GM19463 (cell line): Measurements from ENCODE around the gene USO1.
"Not testable (repeated sequence)": the region's sequence is repeated elsewhere in the genome, so short reads cannot be mapped to it uniquely, and the experiment has no call there.

Source experiments
- ATAC-seq: cut with Tn5 transposase; IDR thresholded peaks from one replicate; pipeline ENCODE4 v1.9.1; 2021; ENCODE audit warnings: mild to moderate bottlenecking, moderate library complexity; ENCODE audit not compliant: unreplicated experiment

USO1 gene, protein sequence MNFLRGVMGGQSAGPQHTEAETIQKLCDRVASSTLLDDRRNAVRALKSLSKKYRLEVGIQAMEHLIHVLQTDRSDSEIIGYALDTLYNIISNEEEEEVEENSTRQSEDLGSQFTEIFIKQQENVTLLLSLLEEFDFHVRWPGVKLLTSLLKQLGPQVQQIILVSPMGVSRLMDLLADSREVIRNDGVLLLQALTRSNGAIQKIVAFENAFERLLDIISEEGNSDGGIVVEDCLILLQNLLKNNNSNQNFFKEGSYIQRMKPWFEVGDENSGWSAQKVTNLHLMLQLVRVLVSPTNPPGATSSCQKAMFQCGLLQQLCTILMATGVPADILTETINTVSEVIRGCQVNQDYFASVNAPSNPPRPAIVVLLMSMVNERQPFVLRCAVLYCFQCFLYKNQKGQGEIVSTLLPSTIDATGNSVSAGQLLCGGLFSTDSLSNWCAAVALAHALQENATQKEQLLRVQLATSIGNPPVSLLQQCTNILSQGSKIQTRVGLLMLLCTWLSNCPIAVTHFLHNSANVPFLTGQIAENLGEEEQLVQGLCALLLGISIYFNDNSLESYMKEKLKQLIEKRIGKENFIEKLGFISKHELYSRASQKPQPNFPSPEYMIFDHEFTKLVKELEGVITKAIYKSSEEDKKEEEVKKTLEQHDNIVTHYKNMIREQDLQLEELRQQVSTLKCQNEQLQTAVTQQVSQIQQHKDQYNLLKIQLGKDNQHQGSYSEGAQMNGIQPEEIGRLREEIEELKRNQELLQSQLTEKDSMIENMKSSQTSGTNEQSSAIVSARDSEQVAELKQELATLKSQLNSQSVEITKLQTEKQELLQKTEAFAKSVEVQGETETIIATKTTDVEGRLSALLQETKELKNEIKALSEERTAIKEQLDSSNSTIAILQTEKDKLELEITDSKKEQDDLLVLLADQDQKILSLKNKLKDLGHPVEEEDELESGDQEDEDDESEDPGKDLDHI

DNA sequence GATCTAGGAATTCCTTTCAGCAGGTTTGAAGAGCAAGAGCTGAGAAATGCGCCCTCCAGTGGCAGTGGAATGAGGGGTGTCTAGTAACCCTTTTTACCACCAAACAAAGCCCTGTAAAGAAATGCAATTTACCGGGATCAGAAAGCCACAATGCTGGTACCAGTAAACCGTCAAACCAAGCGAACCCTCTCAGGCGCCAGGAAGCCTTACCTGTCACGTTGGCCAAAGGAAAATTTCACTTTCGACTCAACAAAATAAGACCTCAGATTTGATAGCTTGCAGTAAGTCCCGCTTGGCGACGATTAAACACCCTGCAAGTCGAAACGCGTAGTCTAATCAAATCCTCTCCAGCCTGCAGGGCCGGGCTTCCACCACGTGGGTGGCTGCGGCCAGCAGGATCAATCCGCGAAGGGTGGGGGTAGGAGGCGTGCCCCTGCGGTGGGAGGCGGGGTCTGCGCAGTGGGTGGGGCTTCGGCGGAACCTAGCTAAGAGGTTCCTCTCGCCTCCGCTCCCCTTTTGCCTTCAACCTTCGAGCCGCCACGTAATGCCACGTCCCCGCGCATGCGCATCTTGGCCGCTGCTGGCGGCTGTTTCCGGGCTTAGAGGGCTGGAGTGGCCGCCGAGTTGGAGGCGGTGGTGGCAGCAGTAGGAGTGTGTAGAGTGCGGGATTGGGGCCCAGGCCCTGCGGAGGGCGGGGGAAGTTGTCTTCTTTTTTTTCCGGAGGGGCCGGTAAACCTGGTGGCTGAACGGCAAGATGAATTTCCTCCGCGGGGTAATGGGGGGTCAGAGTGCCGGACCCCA is at the start of gene USO1:
Gene USO1, plus strand, starts transcription at position 512 of the 801 bp plus-strand sequence. Its CDS starts 243 bp downstream, at position 755.
- peak; percentile 85 for ATAC-seq

DNA sequence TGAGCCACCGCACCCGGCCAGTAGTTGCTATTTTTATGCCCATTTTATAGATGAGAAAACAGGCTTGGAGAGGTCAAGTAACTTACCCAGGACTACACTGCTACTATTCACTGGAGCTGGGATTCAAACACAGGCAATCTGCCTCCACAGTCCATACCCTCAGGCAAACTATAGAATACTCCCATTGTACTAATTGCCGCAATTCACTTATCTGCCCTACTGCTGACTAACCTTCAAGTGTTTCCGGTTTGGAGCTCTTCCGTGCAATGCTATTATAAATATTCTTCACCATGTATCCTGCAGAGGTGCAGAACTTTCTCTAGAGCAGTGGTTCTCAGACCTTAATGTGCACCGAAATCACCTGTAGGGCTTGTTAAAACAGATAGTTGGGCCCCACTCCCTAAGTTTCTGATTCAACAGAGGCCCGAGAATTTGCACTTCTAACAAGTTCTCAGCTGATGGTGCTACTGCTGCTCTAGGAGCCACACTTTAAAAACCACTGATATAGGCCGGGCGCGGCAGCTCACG is 49.3 kb upstream of the USO1 start:
- no peak for ATAC-seq

DNA sequence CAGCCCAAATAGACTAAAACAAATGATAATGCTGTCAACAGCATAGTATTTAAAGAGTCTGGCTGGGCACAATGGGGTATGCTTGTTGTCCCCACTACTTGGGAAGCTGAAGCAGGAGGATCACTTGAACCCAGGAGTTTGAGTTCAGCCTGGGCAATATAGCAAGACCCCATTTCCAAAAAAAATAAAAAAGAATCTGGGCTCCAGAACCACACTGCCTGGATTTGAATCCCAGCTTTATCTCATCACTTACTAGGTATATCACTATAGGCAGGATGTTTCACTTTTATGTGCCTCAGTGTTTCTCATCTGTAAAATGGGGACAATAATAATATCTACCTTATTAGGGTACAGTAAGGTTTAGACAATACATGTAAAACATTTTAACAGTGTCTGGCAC is 45.9 kb upstream of the USO1 start:
- no peak for ATAC-seq

DNA sequence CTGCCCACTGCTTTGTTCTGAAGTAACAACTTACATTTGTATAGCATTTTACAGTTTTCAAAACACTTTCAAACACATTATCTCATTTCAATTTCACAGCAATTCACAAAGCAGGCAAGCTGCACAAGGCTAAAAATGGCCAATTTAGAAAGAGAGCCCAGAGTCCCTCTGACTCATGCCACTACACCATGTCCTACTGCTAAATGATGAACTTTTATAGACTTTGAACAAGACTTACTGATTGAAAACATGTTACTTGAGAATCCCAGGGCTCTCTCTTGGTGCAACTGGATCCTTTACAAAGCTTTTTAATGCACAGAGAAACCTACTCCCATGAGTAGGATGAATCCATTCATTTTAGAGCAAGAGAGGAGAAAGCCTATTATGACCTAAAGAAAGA is 45.4 kb upstream of the USO1 start:
- ATAC-seq, result no peak

DNA sequence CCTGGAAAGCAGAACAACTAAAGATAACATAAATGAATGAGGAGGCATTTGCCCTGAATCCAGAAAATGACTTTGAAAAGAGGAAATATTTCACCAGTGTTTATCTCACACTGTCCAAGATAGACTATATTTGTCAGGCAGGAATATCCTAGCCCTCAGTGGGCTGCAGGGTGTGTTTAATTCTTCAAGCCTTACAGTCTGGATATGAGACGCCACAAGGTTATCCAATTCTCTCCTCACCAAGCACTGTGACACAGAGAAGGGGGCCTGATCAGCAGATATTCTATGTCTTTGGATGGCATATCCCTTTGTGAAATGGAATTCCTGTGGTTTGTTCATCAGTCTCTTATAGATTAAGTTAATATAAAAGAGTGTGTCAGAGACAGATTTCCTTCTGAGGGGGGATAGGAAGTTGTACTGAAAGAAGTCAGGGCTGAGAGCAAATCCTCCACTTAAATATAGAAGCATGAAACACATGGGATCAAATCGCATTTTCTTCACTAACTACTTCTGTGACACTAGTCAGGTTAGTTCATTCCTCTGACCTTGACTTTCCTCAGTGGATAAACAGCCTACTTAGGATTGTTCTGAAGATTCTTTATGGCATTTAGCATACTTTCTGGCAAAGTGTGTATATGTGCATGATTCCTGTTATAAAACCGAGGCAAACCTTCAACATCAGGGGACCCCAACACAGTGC is 44.4 kb upstream of the USO1 start:
- no peak for ATAC-seq

DNA sequence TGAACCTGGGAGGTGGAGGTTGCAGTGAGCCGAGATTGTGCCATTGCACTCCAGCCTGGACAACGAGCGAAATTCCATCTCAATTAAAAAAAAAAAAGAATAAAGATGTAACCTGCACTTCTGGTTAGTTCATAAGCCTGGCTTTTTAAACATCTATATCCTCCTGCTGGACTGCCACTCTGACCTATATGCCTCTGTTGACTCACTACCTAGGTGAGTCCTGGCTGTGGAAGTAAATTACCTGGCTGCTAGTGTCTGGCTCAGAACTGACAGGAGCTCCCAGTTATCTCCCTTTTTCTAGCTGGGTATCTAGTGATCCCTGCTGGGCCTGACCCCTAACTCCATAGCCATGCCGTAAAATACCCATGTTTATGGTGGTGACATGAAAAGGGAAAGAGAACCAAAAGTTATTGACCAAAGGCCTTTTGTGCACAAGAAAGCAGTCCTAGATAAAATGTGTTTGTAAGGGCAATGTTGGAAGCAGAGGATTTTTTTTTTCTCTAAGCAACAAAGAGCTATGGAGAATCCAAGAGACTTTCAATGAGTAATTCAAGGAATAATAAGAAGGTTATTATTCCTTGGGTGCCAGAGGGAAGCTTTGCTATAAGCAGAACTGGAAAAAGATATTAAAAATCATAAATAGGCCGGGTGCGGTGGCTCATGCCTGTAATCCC is 40.8 kb upstream of the USO1 start:
- no peak for ATAC-seq

DNA sequence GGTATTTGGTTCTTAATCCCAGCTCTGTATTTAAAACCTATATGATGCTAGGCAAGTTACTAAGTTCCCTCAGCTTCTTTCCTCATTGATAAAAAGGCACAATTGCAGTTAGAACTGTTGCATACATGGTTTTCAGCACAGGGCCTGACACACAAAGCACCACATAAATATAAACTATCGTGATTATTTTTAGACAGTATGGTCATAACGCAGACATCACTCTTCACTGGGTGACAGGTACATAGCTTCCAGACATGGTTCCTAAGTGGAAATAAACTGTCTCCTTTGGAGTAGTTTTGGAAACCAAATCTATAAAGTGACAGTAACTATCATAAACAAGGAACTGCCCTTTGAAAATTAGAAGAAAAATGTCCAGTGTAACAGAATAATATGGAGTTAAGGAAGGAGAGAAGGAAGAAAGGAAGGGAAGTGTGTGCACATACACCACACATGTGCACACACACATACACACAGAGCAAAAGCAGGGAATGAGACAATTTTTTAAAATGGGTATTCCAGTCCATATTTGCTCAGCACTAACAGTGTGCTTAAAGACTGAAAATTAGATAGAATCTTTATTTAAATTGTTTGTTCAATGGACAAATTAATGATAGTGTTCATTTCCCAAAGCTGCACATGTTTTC is 38.7 kb upstream of the USO1 start:
- ATAC-seq, result no peak

DNA sequence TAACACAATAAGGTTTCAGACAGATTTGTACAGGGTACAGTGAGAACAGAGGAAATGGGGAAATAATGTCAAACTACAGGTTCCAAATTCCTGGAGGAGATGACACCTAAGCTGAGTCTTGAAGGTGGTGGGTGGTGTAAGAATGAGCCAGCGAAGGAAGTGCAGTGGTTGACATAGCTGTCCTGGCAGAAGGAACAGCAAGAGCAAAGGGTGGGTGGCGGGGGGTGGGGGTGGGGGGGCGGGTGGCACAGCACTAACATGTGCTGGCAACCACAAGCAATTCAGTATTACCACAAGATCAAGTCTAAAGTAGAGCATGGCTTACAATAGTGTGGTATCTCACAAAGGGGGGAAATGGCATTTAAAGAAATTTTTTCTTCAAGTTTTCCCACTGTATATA is 38.0 kb upstream of the USO1 start:
- no peak for ATAC-seq

DNA sequence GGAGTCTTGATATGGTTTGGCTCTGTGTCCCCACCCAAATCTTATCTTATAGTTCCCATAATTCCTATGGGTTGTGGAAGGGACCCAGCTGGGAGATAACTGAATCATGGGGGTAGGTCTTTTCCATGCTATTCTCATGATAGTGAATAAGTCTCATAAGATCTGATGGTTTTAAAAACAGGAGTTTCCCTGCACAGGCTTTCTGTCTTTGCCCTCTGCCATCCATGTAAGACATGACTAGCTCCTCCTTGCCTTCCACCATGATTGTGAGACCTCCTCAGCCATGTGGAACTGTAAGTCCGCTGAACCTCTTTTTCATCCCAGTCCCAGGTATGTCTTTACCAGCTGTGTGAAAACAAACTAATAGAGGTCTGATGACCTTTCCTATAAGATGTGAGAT is 37.3 kb upstream of the USO1 start:
- not testable (repeated sequence) for ATAC-seq

DNA sequence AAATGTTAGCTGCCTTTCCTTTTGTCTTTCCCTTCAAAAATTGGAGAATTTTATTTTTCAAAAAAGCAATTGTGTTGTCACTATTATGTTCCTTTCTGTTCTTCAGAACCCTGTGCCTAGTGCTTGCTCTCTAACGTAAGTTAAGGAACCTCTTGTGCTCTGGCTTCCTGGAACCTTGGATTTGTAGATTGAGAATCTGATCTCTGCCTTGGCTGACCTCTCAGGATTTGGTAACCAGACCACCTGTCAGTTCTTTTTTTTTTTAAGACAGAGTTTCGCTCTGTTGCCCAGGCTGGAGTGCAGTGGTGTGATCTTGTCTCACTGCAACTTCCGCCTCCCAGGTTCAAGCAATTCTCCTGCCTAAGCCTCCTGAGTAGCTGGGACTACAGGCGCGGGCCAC is 32.3 kb upstream of the USO1 start:
- not testable (repeated sequence) for ATAC-seq

DNA sequence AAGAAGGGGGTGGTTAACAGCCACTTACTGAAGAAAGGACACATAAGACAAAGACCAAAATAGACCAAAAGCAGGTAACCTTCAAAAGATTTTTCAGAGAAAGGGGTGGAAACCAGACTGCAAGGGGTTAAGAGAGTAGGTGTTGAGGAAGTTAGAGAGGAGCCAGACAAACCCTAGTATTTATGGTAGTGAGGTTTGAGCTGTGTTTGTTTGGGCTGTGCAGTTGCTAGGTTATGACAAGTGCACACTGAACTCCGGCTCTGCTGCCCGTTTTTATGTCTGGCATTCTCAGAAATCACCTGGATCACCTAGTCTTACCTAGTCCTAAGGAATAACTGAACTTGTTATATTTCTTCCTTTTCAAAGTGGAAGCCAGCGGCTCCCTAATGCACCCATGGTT is 28.3 kb upstream of the USO1 start:
- ATAC-seq, result no peak

DNA sequence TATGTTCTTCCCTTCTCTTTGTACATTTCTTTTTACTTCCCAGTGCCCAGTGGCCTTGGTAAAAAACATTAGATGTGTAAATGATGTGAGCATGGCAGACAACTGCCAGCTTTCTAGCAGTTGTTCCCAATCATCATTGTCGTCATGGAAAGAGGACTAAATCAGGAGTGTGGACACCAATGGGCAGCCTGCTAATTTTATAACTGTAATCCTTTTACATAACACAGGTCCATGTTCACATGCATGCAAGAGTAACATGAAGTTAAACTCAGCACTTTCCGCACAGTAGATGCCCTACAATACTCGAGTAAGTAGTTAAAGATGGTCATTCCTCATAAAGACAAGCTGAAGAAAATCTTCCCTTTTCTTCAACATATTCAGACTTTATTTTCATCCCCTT is 27.8 kb upstream of the USO1 start:
- no peak for ATAC-seq

DNA sequence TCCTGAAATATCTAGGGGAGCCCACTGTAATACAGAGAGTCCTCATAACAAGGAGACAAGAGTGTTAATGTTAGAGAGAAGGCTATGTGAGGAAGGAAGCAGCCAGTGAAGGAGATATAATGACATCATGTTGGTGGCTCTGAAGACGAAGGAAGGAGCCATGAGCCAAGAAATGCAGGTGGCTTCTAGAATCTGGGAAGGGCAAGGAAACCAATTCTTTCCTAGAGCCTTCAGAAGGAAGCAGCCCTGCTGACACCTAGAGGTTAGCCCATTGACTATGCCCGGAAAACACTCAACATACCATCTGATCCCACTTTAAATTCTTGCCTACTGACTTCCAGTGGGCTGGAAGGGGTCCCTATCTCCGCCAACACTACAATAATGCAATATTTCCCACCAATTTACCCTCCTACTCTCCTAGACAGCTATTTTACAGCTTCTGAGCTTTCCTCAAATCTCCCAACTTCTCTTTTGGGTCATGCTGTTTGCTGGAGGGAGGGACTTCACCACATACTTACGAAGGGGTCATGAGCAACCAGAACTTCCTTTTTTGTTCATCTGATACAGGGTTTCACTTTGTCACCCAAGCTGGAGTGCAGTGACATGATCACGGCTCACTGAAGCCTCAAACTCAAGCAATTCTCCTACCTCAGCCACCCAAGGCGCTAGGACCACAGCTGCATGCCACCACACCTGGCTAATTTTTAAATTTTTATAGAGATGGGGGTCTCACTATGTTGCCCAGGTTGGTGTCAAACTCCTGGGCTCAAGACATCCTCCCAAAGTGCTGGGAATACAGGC is 26.0 kb upstream of the USO1 start:
- peak; percentile 94 for ATAC-seq

DNA sequence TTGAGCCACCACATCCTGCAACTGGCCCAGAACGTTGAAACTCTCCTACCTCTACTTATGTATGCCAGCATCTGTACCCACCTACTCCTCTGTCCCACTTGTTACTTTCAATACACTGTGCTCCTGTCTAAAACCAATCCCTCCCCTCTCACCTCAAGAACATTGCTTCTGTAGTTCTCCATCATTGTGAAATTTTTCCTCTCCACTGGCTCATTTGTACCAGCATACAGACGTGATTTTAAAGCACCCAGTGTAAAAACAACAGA is 25.5 kb upstream of the USO1 start:
- ATAC-seq, result peak; percentile 41

DNA sequence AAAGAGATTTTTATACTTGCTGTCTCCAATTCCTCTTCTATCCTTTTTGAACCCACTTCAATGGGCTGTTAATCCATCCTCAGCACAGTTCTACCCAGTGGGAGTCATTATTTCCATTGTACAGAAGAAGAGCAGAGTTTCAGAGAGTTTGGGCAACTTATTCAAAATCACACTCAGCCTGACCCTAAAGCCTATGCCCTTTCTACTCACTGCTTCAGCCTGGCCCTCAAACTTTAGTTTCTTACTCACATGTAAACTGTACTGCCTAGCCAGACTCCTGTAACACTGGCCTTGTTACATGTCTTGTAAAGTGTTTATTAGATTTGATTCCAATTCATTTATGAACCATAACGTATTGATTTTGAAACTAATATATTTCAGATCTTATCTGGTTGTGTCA is 25.1 kb upstream of the USO1 start:
- ATAC-seq, result no peak

DNA sequence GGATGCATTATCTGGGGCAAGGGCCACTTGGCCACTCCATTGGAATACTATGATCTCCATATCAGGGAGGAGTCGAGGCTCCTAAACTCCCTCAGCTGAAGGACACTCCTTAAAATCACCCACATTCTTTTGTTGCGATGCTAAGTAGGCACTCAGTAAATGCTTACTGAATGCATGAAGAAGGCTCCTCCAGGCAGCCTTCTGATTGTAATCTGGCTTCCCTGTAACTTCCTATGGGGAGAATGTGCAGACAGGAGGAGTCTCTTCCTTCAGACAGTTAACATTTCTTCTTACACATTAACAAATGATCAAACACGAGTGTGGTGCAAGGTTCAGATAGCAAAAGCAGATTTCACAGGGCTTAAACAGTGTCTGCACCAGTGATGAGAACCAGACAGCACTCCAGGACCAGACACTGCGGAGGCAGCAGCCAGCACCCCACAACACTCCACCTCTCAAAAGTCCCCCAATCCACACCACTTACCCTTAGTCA is 21.4 kb upstream of the USO1 start:
- ATAC-seq, result no peak

DNA sequence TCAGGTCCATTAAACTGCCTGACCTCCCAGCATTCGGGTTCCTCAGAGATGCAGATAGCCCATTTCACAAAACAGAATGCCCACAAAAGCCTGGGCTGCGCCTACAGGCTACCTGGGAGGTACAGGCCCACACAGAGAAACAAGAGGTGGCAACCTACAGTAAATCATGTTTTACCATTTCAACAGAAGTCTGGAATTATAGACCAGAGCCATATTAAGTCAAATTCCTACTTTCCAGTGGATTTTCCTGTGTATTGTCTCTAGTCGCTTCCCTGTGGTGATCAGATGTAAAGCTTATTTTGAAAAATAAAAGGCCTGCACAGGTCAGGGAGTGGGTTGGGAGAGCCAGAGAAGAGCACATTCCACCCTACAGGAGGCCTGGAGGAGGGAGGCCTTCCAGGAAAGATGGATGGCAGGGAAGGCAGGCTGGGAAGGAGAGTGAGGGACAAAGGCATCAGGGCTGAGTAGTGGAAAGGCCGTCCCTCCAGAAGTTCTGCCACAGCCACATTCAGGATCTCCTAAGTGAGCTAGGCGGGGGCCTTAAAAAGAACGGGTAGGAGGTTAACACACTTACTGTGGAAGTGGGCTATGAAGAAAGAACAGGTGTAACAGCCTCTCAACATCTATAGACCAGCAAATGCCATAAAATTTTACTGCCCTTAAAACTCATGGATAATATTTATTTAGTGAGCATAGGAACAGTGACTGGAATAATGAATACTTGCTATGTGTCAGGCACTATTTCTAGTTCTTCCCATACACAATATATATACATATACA is 19.0 kb upstream of the USO1 start:
- ATAC-seq, result no peak

DNA sequence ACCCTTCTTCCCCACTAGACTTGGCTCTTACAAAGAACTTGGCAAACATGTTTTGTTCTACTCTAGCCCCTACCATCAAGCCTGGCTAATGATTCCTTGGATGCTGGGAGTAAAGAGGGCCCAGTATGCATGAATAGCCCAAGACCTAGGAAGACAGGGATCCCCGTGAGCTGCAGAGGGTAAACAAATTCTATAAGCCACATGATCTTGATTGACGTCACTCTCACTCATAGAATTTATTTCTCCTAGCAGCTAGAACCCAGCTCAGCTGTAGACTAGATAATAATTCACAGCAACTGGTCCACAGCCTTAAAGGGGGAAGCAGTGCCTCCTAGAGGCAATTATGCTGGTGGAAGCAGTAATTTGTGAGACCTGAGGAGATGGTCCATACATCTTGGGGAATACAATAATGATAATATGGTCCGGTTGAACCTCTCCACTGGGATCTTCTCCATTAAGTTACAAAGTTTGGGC is 16.1 kb upstream of the USO1 start:
- ATAC-seq, result peak; percentile 71
